GM12878 (cell line): Measurements from ENCODE around the gene DNMT3B.

Experiments used
- CTCF ChIP-seq, 3 experiments: IDR thresholded peaks in 2 of 3; conservative IDR thresholded peaks in 1 of 3; 2 replicates each; pipeline ENCODE4 v1.5.1; 2011; ENCODE audit warnings: low read depth in 3 of 3, low read length in 3 of 3, mild to moderate bottlenecking in 3 of 3, control low read depth in 2 of 3, moderate library complexity in 2 of 3, inconsistent platforms in 1 of 3, mixed read lengths in 1 of 3; ENCODE audit not compliant: control insufficient read depth in 2 of 3, insufficient read depth in 1 of 3; ENCODE audit errors: extremely low read depth in 1 of 3
- POLR2AphosphoS5 ChIP-seq: IDR thresholded peaks from 2 replicates; pipeline ENCODE4 v1.6.1; 2011; ENCODE audit warnings: mild to moderate bottlenecking, low read length, inconsistent platforms
- USF2 ChIP-seq: IDR thresholded peaks from 2 replicates; pipeline ENCODE4 v1.6.1; 2011; ENCODE audit warnings: low read depth, low read length, improper control_type of control experiment, borderline replicate concordance

GRCh38 chr20:32787168-32787567 is 25.0 kb downstream of the DNMT3B start:
- TF ChIP-seq USF2 (no peak), CTCF (IDR thresholded peaks at IDR 0.05 in 2 of 3, conservative IDR thresholded peaks at IDR 0.05 in 1 of 3; ENCODE audit: control insufficient read depth in 2 of 3, extremely low read depth in 1 of 3, insufficient read depth in 1 of 3, low read depth in 3 of 3, low read length in 3 of 3) (no peak), POLR2AphosphoS5 (no peak)
